CD4-positive, alpha-beta T cell treated with Interleukin-4 for 4 hours (primary cell): Measurements from ENCODE around the gene SRRM2.

Experiments
- DNase-seq: peaks from one replicate; pipeline ENCODE4 v3.0.0-alpha.2; 2020

The SRRM2 gene

GRCh38 chr16:2765462-2766404 is 13.3 kb downstream of the SRRM2 start:
- no peak for DNase-seq

DNA sequence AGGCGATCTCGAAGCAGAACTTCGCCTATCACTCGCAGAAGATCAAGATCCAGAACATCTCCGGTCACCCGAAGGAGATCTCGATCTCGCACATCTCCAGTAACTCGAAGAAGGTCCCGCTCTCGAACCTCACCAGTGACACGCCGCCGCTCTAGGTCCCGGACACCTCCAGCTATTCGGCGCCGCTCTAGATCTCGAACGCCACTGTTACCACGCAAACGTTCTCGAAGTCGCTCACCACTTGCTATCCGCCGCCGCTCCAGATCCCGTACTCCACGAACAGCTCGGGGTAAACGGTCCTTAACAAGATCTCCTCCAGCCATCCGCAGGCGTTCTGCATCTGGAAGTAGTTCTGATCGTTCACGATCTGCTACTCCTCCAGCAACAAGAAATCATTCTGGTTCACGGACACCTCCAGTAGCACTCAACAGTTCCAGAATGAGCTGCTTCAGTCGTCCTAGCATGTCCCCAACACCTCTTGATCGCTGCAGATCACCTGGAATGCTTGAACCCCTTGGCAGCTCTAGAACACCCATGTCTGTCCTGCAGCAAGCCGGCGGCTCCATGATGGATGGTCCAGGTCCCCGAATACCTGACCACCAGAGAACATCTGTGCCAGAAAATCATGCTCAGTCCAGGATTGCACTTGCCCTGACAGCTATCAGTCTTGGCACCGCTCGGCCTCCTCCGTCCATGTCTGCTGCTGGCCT is 14.1 kb downstream of the SRRM2 start:
- no peak for DNase-seq

DNA sequence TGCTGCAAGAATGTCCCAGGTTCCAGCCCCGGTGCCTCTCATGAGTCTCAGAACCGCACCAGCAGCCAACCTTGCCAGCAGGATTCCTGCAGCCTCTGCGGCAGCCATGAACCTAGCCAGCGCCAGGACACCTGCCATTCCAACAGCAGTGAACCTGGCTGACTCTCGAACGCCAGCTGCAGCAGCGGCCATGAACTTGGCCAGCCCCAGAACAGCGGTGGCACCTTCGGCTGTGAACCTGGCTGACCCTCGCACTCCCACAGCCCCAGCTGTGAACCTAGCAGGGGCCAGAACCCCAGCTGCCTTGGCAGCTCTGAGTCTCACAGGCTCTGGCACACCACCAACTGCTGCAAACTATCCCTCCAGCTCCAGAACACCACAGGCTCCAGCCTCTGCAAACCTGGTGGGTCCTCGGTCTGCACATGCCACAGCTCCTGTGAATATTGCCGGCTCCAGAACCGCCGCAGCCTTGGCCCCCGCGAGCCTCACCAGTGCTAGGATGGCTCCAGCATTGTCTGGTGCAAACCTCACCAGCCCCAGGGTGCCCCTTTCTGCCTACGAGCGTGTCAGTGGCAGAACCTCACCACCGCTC is 14.8 kb downstream of the SRRM2 start:
- DNase-seq = no peak

DNA sequence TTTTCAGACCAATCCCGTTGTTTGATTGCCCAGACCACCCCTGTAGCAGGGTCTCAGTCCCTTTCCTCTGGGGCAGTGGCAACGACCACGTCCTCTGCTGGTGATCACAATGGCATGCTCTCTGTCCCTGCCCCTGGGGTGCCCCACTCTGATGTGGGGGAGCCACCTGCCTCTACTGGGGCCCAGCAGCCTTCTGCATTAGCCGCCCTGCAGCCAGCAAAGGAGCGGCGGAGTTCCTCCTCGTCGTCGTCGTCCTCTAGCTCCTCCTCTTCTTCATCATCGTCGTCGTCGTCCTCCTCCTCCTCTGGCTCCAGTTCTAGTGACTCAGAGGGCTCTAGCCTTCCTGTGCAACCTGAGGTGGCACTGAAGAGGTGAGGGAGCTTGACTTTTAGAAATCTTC is 15.5 kb downstream of the SRRM2 start:
- no peak for DNase-seq

GRCh38 chr16:2768403-2769089 is 16.1 kb downstream of the SRRM2 start:
- no peak for DNase-seq

- DNase-seq = no peak
These were observed 16.7 kb downstream of the SRRM2 start for GRCh38 chr16:2769100-2769529.

DNA sequence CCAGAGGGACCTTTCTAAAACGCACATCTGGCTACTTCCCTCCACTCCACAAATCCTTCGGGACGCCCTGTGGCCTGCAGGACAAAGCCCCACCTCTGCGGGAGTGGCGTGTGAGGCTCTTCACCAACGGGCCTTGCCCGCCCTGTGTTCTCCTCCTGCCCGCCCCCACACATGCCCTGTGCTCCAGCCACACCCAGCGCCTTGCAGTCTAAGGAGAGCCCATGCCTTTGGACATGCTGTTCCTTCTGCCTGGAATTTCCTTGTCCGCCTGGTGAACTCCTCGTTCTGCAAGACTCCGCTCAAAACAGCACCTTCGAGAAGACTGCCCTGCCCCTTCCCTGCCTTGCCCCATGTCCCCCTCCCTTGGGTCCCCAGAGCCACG is 17.2 kb downstream of the SRRM2 start:
- DNase-seq = no peak

- no peak for DNase-seq
These were observed 17.9 kb downstream of the SRRM2 start for GRCh38 chr16:2770057-2770951.

GRCh38 chr16:2771496-2772402 is 19.3 kb downstream of the SRRM2 start:
- DNase-seq = no peak

DNA sequence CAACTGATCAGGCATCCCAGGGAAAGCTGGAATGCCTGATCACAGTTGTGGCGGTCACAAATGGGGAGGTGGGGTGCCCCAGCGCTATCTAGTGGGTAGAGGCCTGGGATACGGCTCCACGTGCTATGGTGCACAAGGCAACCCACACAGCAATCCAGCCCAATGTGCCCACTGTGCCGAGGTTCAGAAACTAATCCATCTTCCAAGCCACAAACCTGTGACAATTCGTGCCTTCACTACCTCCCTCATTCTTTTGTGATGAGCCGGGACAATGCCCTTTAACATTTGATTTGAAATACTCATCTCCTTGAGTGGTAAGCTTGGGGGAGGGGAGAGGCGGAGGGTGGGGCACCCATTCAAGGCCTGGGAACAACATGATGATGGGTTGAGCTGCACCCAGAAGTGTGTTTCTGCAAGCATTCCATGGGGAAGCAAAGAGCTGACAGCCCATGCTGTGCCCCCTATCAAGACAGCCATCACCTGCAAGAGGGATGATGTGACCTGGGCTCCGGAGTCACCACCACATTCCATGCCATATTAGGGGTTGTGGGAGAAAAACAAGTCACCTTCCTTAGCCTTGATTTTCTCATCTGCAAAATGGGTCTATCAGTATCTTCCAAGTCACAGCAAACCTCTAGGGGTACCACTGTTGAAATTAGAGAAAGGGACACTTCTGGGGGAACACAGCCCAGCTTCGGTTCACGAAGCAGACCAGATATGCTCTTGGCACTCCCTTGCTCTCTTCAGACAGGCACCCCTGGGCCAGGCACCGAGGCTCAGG is 20.9 kb downstream of the SRRM2 start:
- DNase-seq = no peak

GRCh38 chr16:2774161-2774891 is 21.9 kb downstream of the SRRM2 start:
- no peak for DNase-seq

DNA sequence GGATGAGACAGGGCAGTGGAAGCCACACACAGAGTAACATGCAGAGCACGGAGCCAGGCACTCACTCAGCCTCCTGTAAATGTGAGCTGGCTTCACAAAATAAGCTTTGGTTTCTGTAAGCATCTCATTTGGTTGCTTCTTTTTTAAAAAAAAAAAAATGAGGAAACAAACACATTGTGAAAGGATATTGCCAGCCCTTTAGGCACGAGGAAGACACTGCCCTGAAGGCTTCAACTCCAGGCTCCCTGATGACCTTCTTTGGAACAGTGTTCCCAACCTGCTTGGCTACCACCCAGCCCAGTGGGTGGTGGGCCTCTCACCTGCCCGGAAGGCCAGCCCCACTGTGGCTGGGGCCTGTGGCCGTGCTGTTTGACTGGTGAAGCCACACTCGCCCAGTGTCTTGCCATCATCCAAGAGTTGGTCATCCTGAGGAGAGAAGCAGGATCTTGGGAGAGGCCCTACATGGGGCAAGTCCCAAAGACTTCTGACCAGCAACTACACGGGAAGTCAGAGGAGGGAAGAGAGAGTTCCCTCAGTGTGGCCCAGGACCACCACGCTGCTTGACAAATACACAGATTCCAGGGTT is 22.8 kb downstream of the SRRM2 start:
- DNase-seq = no peak

DNA sequence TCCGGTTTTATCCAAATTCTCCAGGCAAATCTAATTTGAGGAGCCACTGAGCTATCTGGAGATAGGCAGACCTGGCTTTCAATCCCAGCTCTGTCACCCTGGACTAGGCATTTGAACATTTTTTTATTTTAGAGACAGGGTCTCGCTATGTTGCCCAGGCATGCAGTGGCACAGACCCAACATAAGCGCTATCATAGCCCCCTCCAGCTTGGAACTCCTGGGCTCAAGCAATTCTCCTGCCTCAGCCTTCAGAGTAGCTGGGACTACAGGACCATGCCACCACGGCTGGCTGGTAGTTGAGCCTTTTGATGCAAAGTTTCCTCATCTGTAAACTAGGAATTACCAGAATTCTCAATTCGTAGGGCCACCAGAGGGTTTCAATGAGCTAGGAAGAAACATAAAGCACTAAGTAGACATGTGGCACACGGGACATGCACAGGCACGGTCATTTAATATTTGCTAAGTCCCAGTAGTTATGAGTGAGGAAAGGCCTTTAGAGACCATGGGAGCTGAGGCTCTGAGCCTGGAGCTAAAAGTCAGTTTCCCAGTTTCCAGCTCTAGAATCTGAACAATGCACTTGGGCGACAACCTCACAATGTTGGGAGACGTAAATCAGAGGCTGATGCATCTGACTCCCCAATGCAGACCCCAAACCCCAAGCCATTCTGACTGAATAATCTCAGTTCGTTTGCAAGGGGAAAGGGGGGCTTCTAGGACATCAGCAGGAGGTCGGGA is 23.5 kb downstream of the SRRM2 start:
- no peak for DNase-seq

- DNase-seq = no peak
These were observed 24.2 kb downstream of the SRRM2 start for GRCh38 chr16:2776500-2777139.

DNA sequence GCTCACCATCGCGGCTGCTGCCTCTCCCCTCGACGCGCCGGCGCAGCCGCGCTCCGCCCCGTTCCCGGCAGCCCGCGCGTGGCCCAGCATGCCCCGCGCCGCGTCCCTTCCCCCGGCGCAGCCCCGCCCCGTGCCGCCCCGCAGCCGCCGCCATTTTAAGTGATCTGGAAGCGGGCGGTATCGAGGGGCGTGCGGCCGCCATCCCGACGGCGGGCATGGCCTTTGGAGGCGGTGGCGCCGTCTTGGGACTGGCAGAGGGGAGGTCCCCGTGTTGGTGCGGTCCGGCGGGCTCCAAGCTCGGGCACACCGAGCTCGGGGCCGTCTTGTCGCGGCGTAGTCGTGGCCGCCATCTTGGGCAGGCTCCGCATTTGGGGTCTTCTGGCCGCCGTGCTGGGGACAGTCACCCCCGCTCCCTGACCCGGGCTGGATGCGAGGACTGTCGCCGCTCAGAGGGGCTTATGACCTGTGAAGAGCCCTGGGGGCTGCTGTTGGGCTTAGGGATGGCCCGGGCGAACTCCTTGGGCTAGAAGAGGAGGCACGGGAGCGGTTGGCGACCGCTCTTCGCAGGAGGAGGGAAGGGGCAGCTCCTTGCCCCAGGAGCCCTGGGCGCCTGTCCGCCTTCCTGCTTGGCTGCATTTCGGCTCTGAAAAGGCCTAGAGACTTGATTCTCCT is 24.9 kb downstream of the SRRM2 start, which contains the start of gene ELOB:
Gene ELOB (minus strand): TSS at position 50 of the 672 bp plus-strand sequence. CDS start 41 bp downstream, at position 9.
- DNase-seq = peak; percentile 82

- peak; percentile 33 for DNase-seq
These were observed 25.6 kb downstream of the SRRM2 start for GRCh38 chr16:2777903-2778629.
